GM18498 (cell line): ENCODE measurements around the gene ZFP14.
"Not testable (repeated sequence)": the region's sequence is repeated elsewhere in the genome, so short reads cannot be mapped to it uniquely, and the experiment has no call there.

Experiments
- ATAC-seq: cut with Tn5 transposase; IDR thresholded peaks from one replicate; pipeline ENCODE4 v1.9.1; 2021; ENCODE audit warnings: mild to moderate bottlenecking, moderate library complexity; ENCODE audit not compliant: unreplicated experiment

ZFP14 gene

DNA sequence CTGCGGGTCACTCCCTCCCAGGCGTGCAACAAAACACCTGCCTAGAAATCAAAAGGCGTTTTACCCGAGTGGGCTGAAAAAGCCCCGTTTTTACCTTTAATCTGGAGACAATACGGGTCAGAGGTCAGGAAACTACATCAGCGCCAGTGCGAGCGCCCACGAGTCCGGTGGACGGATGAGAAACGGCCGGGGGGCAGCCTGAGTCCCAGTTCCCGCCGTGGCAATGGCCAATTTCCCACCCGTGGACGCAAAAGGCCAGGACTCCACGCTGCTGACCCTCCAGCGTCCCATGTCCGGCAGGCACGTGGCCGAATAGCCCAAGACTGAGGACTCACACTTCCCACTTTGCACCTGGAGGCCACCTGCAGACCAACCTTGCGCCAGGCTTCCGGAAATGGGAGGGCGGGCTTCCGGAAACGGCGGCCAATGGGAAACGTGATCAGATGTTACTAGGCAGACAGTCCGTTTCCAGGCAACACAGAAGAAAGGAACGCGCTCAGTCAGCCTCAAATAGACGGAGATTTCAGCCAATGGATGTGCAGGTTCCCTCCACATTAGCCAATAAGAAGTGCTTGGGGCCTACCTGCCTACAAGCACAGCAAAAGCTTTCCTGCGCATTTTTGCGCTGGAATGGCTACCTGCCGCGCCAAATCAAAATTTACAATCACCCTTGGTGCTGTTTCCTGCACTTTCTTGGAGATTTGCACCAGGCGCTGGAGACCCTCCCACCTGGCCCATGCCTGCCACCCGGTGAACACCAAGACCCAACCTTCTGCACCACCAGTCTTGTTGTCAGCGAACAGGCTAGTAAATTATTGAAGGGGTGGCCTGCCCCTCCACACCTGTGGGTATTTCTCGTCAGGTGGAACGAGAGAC, 47.4 kb downstream of the ZFP14 start:
- ATAC-seq = peak; percentile 77

DNA sequence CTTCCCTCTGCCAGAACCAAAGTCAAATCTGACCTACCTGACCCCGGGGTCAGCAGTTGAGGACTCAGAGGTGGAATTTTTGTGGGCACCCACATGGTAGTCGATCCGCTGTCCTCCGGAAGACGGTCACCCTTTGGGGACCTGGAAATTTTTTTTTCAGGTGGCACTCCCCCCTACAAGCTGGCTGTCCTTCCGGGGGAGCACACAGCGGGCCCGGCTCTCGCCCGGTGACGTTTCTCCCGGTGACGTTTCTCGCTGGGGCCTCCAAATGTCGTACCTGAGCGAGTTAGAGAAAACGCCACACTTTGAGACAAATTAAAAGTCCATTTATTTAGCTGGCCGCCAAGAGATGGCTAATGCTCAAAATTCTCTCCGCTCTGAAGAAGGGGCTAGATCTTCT, 48.8 kb downstream of the ZFP14 start:
- ATAC-seq = no peak

DNA sequence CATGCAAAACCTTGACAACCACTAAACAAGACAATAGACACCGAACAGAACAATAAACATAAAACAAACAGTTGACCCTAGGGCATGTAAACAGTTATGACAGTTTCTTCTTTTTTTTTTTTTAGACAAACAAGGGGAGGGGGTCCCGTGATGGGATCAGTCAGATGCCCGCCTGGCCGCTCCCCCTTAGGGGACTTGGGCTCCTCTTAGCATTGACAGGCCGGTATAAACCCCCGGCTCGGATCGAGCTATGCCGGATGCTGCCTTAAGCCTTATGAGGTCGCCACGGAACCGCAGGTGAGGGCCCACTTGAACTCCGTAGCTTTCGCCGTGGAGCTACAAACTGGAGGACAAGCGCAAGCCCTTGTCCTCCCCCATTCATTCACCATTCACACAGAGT, 49.5 kb downstream of the ZFP14 start:
- ATAC-seq = not testable (repeated sequence)

DNA sequence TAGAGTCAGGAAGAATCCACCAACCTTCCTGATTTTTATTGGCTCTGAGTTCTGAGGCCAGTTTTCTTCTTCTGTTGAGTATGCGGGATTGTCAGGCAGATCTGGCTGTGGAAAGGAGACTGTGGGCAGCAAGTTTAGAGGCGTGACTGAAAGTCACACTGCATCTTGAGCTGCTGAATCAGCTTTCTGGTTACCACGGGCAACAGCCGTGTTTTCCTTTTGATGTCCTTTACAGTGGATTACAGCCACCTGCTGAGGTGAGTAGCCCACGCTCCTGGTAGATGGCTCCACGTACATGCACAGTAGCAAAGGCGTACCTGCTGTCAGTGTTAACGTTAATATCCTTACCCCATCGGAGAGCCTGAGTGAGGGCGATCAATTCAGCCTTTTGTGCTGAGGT, 52.4 kb downstream of the ZFP14 start:
- ATAC-seq = not testable (repeated sequence)

DNA sequence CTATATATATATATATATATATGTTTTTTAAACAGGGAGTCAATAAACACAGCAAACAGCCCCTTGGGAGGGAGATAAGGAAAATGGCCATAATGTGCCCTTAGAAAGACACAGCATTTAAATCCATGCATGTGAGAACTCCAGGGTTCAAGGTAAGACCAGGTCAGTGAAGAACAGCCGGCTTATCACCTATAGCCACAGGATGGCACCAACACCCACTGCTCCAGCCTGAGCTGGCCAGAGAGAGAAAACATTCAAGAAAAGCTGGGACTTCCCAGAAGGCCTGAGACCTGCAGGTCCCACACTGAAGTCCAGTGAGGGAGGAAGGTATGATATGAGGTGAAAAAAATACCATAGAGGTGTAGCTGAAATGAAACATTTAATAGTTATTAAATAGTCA, 63.8 kb downstream of the ZFP14 start:
- not testable (repeated sequence) for ATAC-seq

DNA sequence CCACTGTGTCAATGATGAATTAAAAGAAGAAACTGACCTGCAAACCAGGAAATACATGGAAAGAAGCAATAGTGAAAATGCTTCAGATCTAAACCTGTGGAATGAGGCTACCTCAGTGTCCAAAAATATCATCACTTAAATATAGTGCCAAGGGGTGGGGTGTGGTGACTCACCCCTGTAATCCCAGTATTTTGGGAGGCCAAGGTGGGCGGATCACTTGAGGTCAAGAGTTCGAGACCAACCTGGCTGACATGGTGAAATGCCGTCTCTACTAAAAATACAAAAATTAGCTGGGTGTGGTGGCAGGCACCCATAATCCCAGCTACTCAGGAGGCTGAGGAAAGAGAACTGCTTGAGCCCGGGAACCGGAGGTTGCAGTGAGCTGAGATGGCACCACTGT, 64.9 kb downstream of the ZFP14 start:
- not testable (repeated sequence) for ATAC-seq

DNA sequence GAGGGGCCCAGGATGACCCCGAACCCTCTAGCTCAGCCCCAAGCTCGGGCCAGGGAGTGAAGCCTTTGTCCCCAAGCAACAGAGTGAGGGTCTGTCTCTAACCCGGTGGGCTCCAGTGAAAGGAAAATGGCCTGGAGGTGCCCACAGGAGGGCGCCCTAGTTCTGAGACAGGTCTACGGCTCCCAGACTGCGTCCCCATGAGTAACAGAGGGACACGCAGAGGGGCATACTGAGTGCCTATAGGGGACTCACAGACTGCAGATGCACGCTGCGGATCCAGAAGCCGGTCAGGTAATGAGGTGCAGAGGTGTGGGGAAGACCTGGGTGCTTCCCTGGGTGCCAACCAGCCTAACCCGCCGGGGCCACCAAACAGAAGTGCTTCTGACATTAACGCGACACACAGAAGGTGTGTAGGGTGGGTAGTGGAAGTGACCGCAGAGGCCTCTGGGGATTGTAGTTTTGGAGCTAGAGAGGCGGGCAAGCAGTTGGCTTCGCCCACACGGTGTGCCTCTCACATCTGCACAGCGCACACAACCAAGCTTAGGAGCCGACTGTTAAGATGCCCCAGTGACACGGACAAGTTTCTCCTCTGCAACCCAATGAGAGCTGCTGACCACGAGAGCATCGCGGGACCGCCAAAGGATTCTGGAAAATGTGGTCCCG, 67.8 kb downstream of the ZFP14 start:
- ATAC-seq = not testable (repeated sequence)

DNA sequence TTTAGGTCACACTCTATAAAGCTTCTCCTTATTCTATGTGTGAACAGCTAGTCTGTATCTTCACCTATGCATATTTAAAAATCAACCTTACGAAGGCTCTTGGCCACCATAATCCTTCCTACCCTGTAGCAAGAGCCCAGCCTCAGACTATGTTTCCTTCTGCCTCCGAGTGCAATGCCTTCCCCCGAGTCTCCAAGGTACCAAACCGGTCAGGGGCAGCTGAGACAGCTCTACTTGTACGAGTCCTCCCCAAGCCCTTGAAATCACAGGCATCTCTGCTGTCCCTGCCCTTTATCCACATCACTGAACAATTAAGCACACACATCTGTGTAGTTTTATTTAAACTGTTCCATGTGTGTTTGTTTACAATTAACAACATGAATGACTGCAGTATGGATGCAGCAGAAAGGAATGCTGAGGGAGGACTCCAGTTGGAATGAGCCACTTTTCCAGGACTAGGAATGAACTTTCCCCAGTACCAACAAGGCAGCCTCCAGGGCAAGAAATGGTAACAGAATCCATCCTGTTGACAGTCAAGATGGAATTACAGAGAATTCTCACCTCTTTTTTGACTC, 68.5 kb downstream of the ZFP14 start:
- not testable (repeated sequence) for ATAC-seq

DNA sequence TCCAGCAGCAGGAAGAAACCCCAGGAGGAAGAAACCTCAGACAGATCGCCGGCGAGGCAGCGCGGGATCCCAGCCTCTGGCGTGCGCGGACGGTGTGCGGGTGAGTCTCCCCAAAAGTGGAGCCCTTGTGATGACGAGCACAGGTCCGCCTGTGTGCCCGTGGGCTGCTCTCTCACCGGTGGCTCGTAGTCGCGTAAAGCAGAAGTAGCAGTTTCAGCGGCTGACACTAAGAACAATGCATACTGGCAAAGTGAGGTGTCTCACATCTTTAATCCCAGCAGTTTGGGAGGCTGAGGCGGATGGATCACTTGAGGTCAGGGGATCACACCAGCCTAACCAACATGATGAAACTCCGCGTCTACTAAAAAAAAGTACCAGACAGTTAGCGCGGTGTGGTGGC, 69.2 kb downstream of the ZFP14 start:
- not testable (repeated sequence) for ATAC-seq

DNA sequence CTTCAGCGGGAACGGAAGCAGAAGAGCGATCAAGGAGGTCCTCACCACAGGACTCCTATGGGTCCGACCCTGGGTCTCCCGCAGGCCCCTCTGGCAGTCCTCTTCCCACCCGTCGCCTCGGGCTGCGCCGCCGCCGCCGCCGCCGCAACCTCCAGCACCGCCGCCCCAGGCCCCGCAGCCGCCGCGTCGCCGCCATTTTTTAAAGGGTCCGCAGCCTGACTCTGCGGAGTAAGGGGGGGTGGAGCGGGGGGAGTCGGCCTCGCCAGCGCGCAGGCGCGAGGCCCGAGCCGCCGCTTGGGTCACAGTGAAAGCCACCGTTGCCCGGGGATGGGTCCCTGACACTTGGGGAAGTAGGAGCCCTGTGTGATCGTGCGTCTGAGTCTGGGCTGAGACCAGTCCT, 69.7 kb downstream of the ZFP14 start:
- not testable (repeated sequence) for ATAC-seq

DNA sequence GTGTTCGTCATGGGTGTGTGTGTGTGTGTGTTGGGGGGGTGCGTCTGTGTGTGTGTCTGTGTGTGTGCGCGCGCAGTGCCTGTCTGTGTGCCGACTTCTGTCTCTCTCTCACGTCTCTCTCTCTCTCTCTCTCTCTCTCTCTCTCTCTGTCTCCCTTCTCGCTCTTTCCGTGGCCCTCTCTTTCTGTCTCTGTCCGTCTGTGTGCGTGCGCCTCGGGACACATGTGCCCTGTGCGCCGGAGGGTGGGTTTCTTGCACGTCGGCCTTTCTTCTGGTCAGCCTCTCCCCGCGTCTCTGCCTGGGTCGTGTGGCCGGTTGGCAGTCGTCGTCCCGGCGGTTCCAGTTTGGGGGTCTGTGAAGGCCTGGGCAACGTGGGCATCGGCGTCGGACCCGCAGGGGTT, 86.7 kb downstream of the ZFP14 start:
- ATAC-seq = not testable (repeated sequence)
